HuH-7.5 (cell line): ENCODE results near the gene HM13.
"Not testable (repeated sequence)": the region's sequence is repeated elsewhere in the genome, so short reads cannot be mapped to it uniquely, and the experiment has no call there.

Experiments
- DNase-seq: peaks from one replicate; pipeline ENCODE4 v3.0.0; 2011; ENCODE audit warnings: low spot score

Gene HM13

DNA sequence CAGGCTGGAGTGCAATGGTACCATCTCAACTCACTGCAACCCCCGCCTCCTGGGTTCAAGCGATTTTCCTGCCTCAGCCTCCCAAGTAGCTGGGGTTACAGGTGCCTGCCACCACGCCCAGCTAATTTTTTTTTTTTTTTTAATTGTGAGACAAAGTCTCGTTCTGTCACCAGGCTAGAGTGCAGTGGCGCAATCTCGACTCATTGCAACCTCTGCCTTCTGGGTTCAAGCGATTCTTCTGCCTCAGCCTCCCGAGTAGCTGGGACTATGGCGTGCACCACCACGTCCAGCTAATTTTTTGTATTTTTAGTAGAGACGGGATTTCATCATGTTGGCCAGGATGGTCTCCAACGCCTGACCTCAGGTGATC lies 98.0 kb downstream of the HM13 start:
- not testable (repeated sequence) for DNase-seq

DNA sequence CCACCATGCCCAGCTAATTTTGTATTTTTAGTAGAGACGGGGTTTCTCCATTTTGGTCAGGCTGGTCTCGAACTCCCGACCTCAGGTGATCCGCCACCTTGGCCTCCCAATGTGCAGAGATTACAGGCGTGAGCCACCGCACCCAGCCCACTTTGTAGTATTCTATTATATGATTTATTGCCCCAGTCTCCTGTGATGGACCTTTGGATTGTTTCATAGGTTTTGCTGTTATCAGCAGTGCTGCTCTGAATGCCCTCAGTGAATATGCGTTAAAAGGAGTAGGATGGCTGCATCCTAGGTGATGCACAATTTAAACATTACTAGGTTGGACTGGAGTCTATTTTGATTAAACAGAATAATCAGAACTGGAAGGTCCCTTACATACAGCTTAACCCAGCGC lies 101.2 kb downstream of the HM13 start:
- DNase-seq = no peak

DNA sequence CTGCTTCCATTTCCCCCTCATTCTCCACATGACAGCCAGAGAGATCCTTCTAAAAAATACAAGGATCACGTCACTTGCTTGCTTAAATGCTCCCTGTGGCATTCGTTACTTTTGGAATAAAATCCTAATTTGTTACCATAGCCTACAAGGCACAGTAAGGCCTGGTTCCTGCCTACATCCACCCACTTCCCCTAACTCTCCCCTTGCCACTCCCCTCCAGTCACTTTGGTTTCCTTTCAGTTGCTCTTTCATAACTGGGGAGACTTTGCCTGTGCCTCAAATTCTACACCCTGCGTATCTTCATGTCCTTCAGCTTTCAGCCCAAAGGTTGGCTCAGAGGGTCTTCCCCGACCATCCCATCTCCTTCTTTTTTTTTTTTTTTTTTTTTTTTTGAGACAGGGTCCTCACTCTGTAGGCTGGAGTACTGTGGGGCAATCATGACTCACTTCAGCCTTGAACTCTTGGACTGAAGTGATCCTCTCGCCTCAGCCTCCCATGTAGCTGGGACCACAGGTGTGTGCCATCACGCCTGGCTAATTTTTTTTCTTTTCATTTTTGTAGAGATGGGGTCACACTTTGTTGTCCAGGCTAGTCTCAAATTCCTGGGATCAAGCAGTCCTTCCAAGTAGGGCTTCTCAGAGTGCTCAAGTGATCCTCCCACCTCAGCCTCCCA lies 103.3 kb downstream of the HM13 start:
- no peak for DNase-seq
